NCI-H748 treated with DMSO at 0.1 percent for 48 hours (cell line): Measurements from ENCODE around the gene OTULINL.
A peak's percentile ranks its signal among the peaks of the same experiment; 100 is the strongest.

Source experiments
- DNase-seq: peaks from one replicate; lab custom pipeline; 2025; lab: John Stamatoyannopoulos, UW

OTULINL gene

GRCh38 chr5:14600846-14601245 is 19.3 kb downstream of the OTULINL start:
- no peak for DNase-seq

DNA sequence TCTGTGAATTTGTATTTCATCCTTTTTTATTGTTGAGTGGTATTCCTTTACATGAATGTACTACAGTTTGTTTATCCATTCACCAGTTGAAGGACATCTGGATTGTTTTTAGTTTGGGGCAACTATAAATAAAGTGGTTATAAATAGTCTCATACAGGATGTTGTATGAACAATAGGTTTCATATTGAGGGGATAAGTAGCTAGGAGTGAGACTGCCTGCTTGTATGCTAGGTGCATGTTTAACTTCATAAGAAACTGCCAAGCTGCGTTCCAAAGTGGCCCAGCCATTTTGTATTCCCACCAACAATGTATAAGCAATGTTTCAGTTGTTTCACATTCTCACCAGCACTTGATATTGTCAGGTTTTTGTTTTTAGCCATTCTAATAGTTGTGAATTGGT is 21.5 kb downstream of the OTULINL start:
- DNase-seq, result no peak

GRCh38 chr5:14607104-14607503 is 25.5 kb downstream of the OTULINL start:
- no peak for DNase-seq

- DNase-seq, result no peak
These were observed 26.6 kb downstream of the OTULINL start for GRCh38 chr5:14608169-14608568.

DNA sequence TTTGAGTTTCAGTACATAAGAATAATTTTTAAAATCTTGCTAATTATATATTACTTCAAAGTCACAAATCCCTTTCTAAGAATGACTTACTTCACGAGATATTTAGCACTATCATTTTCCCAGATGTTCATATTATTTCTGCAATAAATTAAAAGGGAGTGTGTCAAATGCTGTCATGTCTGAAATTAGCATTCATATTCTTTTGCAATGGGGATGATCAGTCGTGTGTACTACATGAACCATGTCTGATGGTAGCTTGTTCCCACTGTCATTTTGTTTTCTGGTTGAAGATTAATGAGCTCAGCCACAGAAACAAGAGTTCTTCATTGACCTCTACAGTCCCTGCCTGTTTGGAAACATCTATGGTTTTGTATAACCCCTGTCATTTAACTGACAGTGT is 30.1 kb downstream of the OTULINL start:
- no peak for DNase-seq

DNA sequence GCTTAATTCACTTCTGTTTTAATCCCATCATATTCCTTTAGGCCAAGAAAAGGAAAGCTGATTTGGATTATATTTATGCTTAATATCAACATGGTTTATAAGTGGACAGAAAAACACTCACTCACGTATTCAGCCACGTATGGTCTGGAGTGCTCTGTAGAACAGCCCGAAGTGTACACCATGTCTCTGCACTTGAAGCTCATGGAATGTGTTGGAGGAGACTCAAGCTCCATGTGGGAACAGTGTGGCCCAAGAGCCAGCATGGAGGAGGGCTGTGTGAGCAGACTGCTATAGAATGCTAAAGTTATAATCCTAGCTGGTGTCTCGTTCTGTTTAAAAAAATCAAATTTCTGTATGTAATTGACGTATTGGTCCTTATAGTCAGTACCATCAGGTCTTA is 32.9 kb downstream of the OTULINL start:
- DNase-seq, result no peak

DNA sequence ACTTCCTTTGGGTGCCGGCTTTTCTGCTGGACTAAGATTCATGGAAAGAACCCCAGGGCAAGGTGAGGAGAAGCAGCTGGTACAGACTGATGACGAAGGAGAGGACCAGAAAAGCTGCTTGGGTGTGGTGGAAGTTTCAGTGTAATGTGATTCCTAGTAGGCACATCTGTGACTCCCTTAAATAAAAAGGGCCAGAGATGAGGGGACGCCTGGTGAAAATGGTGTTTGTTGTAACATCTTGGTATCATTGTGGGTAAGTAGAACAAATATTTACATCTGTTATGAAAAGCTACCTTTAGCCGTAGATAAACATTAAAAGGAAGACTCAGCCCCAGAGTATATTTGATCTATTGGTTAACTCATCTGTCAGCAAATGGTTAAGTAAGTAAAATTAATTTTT is 33.8 kb downstream of the OTULINL start:
- peak; percentile 100 for DNase-seq

DNA sequence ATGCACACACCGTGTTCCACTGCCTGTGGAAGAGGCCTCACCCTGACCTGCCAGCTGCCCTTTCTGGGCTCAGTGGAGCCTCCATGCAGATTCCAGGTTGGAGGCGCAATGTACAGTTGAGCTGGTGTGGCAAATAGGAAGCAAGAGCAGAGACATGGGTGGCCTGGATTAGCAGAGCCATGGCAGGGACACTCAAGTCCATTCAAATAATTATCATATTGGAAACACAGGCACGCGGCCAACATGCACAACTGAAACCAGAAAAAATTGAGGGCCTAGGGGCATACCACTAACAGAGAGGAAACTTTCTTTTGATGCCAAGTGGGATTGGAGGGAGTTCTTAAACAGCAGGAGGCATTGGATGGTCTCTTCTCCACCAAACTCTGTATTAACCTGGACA is 35.8 kb downstream of the OTULINL start:
- DNase-seq, result no peak

DNA sequence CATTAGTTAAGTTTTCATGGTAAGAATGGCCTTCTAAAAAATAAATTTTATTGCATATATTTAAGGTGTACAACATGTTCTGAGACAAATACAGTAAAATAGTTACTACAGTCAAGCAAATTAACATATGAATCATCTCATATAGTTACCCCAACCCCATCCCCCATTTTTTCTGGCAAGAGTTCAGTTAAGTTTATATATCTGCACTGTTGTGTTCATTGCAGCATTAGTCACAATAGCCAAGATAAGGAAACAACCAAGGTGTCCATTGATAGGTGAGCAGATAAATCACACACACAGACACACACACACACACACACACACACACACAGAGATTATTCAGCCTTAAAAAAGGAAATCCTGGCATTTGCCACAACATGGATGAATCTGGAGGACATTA is 45.7 kb downstream of the OTULINL start:
- no peak for DNase-seq

- no peak for DNase-seq
These were observed 46.8 kb downstream of the OTULINL start for GRCh38 chr5:14628346-14628745.

DNA sequence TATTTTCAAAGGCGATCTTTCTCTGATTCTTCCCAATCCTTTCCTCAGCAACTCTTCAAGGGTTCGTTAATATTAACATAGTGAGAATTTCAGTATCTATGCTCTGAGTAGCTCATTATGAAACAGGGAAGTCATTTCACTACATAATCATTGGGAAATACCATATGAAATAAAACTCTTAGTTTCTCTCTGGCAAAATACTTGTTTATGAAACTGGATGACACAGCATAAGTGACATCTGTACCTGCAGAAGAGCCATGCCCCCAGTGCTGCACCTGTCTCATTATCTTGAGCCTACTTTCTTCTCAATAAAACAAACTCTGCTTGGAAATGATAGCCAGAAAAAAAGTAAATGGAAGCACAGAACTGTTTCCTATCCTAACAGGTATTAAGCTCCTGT is 49.1 kb downstream of the OTULINL start:
- DNase-seq, result no peak

DNA sequence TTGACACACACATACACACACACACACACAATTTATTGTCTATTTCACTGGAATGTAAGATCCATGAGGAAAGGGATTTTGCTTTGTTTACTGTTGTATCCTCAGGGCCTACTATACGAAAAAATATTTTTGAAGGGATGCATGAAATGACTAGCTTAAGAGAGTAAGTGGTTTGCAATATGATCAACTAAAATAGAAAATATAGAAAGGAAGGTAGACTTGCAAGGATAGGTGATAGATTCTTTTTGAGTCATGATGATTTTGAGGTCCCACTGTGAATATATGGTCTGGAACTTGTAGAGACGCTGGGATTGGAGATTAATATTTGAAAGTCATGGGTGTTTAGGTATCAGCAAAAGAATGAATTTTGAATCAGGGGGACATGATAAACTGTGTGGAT is 54.1 kb downstream of the OTULINL start:
- DNase-seq, result no peak

- no peak for DNase-seq
These were observed 59.2 kb downstream of the OTULINL start for GRCh38 chr5:14640765-14641164.

DNA sequence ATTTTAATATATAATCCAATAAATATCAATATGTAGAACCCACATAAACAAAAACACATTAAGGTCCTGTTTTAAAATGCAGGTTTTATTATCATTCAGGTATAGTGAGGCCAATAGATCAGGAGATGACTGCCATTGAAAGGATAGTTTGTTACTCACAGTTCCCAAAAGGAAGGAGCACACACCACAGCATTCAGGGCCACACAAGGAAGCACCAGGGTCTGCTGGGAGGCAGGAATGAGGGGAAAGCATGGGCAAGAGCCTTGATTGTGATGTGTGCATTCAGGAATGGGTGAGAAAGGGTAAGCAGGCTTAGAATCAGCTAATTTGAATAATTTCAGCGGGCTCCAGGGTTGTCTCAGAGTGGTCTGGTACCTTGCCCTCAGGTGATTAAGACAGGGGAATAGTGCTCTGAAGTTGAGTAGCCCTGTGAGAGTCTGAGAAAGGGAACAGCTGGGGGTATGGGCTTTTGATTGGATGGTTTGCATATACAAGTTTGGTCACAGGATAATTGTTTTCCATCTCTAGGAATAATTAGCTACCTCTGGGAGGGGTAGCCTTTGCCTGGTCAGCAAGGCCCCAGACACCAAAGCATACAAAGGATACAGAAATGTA is 63.1 kb downstream of the OTULINL start:
- DNase-seq, result no peak

DNA sequence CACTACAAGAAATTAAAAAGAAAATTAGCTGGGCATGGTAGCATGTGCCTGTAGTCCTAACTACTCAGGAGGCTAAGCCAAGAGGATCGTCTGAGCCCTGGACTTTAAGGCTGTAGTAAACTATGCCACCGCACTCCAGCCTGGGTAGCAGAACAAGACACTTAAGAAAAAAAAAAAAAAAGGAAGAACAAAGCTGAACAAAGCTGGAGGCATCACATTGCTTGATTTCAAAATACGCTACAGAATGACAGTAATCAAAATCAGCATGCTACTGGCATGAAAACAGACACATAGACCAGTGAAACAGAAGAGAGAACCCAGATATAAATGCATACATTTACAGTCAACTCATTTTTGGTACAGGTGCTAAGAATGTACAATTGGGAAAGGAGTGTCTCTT is 68.5 kb downstream of the OTULINL start:
- no peak for DNase-seq

DNA sequence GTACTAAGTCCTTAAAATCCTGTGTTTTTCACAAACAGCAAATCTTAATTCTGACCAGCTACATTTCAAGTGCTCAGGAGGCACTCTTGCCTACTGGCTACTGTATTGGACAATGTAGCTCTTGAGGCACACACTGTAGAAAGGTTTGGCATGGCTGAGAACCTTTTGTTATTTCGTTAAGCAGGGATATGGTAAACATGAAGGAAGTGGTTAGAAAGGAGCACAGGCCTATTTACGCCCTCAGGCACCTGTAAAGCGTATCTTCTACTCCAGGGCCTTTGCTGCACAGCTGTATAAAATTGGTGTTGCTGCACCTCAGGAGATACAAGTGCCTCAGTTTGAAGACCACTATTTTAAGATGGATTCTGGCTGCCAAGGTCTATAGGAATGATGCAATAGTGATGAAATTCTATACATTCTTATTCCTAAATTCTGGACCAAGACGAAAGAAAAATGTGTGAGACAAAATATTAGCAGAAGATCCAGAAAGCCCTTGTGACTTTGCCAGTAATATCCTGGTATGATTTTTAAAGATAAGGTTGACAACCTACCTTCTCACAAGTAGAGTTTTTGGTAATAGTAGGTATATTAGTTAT is 73.7 kb downstream of the OTULINL start:
- no peak for DNase-seq

GRCh38 chr5:14656898-14657297 is 75.3 kb downstream of the OTULINL start:
- no peak for DNase-seq

DNA sequence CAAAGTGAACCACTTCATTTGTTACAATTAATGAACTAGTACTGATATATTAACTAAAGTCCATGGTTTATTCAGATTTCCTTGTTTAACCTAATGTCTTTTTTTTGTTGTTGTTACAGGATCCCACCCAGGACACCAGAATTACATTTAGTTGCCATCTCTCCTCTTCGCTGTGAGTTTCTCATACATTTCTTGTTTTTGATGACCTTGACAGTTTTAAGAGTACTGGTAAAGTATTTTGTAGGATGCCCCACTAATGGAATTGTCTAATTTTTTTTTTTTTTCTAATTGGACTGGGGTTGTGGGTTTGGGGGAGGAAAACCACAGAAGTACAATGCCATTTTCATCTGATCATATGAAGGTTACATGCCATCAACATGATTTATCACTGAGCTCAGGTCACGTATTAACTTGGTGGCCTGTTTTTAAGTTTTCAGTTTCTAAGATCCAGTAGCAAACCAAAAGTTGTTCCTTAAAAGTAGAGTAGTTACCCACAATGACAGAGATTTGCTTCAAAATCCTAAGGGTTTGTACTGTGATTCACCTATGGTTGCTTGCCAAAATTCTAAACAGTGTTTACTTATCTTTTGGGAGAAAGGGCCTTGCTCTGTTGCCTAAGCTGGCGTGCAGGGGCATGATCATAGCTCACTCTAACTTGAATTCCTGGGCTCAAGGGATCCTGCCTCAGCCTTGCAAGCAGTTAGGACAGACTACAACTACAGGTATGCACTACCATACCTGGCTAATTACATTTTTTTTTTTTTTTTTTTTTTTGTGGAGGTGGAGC is 78.4 kb downstream of the OTULINL start:
- no peak for DNase-seq

DNA sequence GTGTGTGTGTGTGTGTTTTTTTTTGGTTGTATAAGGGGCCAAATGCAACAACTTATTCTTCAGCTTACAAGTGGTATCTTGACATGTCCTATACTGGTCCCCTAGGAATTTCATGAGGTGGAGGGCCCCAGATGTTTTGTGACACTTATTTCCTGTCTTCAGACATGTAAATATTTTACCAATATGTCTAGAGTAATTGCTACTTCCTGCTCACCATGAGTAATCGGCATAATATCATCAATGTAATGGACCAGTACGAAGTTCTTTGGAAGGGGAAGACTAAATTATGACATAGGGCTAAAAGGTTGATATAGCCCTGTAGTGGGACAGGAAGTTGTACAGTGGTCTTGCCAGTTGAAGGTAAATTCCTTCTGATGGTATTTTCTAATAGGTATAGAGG is 79.2 kb downstream of the OTULINL start:
- no peak for DNase-seq
